SHP77 (cell line): ENCODE measurements around the gene ANKRD30B.
"Not testable (repeated sequence)": the region's sequence is repeated elsewhere in the genome, so short reads cannot be mapped to it uniquely, and the experiment has no call there.

Experiments
- DNase-seq, 2 experiments: peaks; one replicate each; lab custom pipeline; 2025; lab: John Stamatoyannopoulos, UW

Gene ANKRD30B

DNA sequence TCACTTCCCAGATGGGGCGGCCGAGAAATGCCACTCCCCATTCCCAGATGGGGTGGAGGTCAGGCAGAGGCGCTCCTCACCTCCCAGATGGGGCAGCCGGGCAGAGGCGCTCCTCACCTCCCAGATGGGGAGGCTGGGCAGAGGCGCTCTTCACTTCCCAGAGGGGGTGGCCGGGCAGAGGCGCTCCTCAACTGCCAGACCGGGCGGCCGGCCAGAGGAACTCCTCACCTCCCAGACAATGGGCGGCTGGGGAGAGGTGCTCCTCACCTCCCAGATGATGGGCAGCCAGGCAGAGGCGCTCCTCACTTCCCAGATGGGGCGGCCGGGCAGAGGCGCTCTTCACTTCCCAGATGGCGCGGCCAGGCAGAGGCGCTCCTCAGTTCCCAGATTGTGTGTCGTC is 108.3 kb downstream of the ANKRD30B start:
- DNase-seq = not testable (repeated sequence)

DNA sequence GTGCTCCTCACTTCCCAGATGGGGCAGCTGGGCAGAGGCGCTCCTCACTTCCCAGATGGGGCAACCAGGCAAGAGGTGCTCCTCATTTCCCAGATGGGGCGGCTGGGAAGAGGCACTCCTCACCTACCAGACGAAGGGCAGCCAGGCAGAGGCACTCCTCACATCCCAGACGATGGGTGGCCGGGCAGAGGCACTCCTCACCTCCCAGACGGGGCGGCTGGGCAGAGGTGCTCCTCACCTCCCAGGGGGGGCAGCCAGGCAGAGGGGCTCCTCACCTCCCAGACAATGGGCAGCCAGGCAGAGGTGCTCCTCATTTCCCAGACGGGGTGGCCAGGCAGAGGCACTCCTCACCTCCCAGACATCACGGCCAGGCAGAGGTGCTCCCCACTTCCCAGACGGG is 110.5 kb downstream of the ANKRD30B start:
- not testable (repeated sequence) for DNase-seq

DNA sequence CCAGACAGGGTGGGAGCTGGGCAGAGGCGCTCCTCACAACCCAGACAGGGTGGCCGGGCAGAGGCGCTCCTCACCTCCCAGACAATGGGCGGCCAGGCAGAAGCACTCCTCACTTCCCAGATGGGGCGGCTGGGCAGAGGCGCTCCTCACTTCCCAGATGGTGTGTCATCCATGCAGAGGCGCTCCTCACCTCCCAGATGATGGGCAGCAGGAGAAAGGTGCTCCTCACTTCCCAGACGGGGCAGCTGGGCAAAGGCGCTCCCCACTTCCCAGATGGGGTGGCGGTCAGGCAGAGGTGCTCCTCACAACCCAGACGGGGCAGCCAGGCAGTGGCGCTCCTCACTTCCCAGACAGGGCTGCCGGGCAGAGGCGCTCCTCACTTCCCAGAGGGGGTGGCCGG is 112.0 kb downstream of the ANKRD30B start:
- DNase-seq = not testable (repeated sequence)

DNA sequence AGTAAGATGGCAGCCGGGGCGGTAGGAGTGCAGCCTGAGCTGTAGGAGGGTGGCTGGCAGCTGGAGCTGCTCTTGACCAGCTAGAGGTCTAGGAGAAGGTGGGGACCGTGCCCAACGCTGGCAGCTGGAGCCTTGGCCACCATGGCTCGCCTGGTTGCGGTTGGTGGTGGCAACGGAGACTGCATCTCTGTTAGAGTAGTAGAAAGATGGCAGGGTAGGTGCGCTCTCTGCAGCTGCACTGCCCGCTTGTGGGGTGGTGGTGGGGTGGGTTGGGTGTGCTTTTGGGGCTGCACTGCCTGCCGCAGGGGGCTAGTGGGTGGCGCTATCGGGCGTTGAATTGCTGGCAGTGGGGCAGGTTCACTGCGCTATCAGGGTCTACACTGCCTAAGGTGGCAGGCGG is 118.5 kb downstream of the ANKRD30B start:
- DNase-seq = not testable (repeated sequence)

DNA sequence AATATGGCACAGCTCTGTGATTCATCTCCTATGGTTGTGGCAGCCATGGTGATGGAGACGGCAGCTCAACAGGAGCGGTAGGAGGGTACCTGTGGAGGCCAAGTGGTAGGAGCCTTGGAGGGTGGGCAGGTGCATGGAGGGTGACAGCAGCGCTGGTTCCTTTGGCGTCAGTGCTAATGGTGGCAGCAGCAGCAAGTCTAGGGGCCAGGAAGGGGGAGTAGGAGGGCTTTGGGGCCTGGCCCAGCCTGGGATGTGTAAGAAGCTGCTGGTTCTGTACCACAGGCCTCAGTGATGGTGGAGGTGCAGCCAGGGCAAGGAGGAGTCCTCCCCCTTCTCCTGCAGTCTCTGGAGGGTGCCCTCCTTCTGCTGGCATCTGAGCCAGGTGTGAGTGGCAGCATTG is 120.0 kb downstream of the ANKRD30B start:
- not testable (repeated sequence) for DNase-seq

DNA sequence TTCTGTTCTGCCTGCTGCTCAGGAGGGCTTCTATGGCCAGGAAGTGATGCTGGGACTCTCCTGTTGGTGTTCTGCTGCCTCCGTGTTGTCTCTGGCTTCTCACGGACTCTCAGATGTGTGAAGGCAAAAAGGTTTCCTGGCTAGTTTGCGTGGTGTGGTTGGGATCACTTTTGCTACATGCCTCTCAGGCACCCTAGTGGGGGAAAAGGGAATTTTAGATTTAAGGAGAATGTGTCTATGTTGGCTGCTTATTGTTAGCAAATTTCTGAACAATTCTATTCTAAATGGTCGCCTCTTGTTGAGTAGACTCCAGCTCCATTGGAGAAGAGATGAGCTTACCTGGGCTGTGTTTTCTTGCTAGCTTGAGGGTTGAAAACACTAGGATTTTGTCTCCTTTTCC is 120.9 kb downstream of the ANKRD30B start:
- not testable (repeated sequence) for DNase-seq

DNA sequence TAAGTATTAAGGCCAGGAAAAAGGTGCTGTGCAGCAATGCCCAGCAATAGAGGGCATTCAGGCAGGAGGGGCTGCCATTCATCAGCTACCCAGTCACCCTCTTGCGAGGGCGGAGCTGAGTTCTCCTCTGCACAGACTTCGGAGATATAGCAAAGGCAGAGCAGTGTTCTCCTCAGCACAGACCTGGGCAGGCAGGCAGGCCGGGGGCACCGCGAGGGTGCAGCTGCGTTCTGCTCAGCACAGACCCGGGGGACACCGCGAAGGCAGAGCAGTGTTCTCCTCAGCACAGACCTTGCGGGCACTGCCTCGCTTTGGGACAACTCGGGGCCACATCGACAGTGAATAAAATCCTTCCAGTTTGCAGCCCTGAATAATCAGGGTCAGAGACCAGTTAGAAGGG is 130.9 kb downstream of the ANKRD30B start:
- DNase-seq = not testable (repeated sequence)

DNA sequence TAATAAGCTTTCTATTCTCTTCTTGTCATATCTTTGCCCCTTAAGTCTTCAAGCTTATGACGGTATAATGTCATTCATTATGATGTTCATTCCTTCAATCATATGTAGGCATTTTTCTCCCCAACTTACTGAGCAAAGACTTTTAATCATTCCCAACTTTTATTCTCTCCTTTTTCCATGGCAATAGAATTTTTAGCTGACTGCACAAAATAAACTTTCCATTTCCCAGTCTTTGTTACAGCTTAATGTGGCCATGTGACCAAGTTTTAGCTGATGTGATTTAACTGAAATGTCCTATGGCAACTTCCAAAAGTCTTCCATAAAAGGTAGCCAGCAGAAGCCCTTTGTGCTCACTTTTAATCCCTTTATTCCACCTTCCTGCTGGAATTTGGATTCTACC is 152.5 kb downstream of the ANKRD30B start:
- DNase-seq = no peak
